HG03103 (cell line): ENCODE data around the gene TCN1.
A peak's percentile ranks its signal among the peaks of the same experiment; 100 is the strongest.

Experiments
- ATAC-seq: cut with Tn5 transposase; IDR thresholded peaks from one replicate; pipeline ENCODE4 v1.9.1; 2021; ENCODE audit warnings: low read depth; ENCODE audit not compliant: unreplicated experiment

TCN1 gene

DNA sequence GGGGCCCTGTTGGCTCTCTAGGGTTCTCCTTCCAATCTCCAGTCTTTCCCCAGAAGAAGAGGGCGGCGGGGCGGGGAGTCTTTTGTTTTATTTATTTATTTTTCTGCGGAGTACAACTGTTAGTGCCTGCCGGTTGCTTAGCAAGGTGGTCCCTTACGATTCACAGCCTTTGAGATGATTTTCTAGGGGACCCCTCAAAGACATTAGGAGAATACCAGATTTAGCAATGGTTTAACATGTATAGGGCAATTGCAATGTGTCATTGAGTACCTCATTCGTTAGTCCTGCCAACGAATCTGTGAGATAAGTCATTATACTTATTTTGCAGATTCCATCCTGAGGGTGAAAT, 55.4 kb downstream of the TCN1 start:
- peak; percentile 11 for ATAC-seq

DNA sequence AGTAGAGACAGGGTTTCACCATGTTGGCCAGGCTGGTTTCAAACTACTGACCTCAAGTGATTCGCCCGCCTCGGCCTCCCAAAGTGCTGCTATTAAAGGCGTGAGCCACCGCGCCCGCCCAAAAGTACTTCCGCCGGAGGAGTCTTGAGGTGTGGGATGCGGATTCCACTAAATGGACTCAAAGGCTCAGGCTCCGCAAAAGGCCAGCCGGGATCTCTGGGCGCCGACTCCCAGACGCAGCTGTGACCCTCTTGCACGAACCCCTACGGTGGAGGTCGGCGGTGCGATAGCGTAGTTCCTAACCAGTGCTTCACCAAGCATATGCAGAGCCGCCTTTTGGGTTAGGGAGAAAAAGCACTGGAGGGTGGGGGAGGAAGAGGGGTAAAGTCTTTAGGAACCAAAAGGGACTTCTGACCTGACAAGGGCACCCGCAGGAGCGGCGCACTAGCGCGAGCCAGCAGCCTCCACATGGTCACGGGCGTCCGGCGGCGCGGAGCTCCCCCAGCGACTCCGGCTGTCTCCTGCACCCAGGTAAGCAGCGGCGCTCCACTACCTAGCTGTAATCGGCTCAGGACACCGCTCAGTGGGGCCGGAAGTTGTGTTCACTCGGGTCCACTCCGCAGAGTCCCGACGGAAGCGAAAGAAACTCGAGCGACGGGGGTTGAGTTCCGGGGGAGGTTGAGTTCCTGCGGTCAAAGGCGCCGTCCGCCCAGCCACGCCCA, 55.9 kb downstream of the TCN1 start, which contains the start of gene MRPL16:
TSS of gene MRPL16 (minus strand) at position 590 of the 722 bp plus-strand sequence. CDS start at position 470, 120 bp downstream.
- peak; percentile 97 for ATAC-seq

DNA sequence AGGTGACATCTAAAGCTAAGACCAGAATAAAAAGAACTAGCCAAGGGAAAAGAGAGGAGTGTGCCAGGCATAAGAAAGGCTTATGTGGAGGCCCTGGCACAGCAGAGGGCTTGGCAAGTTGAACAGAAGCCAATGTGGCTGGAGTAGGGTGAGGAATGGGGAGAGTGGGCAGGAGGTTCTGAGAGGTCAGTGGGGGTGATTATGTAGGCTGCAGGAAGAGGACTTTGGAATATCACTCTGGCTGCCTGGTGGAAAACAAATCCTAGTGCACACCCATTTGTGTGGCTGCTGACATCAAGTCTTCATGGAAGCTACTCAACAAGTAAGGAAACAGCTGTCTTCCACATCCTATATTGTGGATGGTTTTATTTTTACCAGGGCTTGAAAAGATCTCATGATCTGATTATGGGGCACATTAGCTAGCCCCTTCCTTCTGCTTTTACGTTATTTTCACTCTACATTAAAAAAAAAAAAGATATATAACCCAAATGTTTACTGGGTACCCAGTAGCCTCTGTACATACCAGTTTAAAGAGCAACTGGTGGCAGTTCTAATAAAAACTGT, 59.2 kb downstream of the TCN1 start:
- ATAC-seq, result no peak

DNA sequence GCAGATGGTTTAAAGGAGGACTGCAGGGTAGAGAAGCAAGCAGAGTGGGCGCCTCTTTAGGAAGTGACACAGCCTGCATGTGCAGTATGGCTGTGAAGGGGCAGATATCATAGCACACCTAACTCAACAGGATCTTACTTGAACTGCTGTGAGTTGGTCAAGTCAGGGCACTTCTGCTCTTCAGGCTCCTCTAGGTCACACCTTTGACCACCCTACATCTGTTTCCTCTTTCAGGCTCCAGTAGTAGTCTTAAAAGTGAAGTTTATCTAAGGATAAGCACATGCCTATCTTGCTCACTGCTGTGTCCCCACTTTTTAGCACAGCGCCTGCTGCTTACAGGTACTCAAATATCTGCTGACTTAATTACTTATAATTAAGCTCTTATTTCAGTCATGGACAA, 62.2 kb downstream of the TCN1 start:
- ATAC-seq, result no peak
